ENCODE data around the gene GSTO1. TPM values are rescaled to one million over a fixed set of nuclear protein-coding genes. Genes with fewer than 3 reads are reported as not detected.

Gene GSTO1
- polyA plus RNA-seq, 3 donors: 131 to 581 (median 495) TPM

- H3K9ac ChIP-seq (ENCODE audit: insufficient read depth, low read length, poor library complexity, severe bottlenecking): no peak overlapping the region
- intact Hi-C loops (cut with micrococcal nuclease): loop anchor here (10.0 kb wide), 2 partner anchors 119 to 321 kb away; partner anchors contain the start of genes CFAP58 (in 1 of the 2) and STN1 (in 1 of the 2)
- peaks cover 0 to 8% of the 10 kb centered on the region in 2 donors for H3K9me3 ChIP-seq (replicated peaks in 1 of 2; ENCODE audit: control insufficient read depth in 1 of 2, insufficient read depth in 1 of 2, low read length in 2 of 2)
- Mint-ChIP-seq H3K9me3 (peaks cover 0 to 8% (median 3%) of the 10 kb centered on the region in 7 donors), H3K36me3 (no peaks in the 10 kb centered on the region), H3K27ac (no peak overlapping the region), H3K4me1 (peaks cover 18% of the 10 kb centered on the region), H3K4me3 (no peak overlapping the region), H3K27me3 (ENCODE audit: low read depth in 3 of 3) (peaks cover 8 to 17% (median 14%) of the 10 kb centered on the region in 3 donors)
- H3K27me3 ChIP-seq (ENCODE audit: control insufficient read depth in 2 of 2, insufficient read depth in 2 of 2, low read length in 2 of 2): peaks cover 8 to 11% of the 10 kb centered on the region in 2 donors
- no peak for DNase-seq
- no peak overlapping the region for H3K4me2 ChIP-seq (replicated peaks; ENCODE audit: extremely low read depth, low read length, poor library complexity, severe bottlenecking)
- H3K4me1 ChIP-seq (ENCODE audit: control insufficient read depth in 1 of 2, insufficient read depth in 2 of 2, low read length in 2 of 2): peaks cover 16% of the 10 kb centered on the region in 2 donors
- H4K20me1 ChIP-seq (ENCODE audit: insufficient read depth, low read length): no peaks in the 10 kb centered on the region
- no peak overlapping the region for H3K4me3 ChIP-seq (replicated peaks in 1 of 3; ENCODE audit: low read depth in 2 of 3, low read length in 3 of 3)
- no peaks in the 10 kb centered on the region for H3K79me2 ChIP-seq (ENCODE audit: insufficient read depth, low read length)
- no peaks in the 10 kb centered on the region for H3K36me3 ChIP-seq (replicated peaks in 1 of 2; ENCODE audit: control insufficient read depth in 1 of 2, insufficient read depth in 2 of 2, low read length in 2 of 2)
- no peak overlapping the region for H3K27ac ChIP-seq (ENCODE audit: low read depth in 1 of 2, low read length in 2 of 2)
- TF ChIP-seq CTCF (IDR thresholded peaks at IDR 0.05): no peak
- H2AFZ ChIP-seq (ENCODE audit: insufficient read depth, low read depth, low read length, poor library complexity, severe bottlenecking): no peak overlapping the region
- no CpG with 5 or more reads among the region's 3 CpGs for WGBS (ENCODE audit: insufficient coverage)
Observed at GRCh38 chr10:104235801-104236200, 18.9 kb upstream of the GSTO1 start.

- H3K27me3 ChIP-seq (ENCODE audit: control insufficient read depth in 2 of 2, insufficient read depth in 2 of 2, low read length in 2 of 2): no peaks in the 10 kb centered on the region
- no peak for TF ChIP-seq CTCF (IDR thresholded peaks at IDR 0.05)
- H3K36me3 Mint-ChIP-seq: peaks cover 0 to 3% of the 10 kb centered on the region in 2 donors
- H3K27ac Mint-ChIP-seq: peak overlapping the region in 3 of 7 donors; percentile 9 to 68 (median 19)
- intact Hi-C loops (cut with micrococcal nuclease): no loop called here
- no peaks in the 10 kb centered on the region for H4K20me1 ChIP-seq (ENCODE audit: insufficient read depth, low read length)
- H3K27me3 Mint-ChIP-seq (ENCODE audit: low read depth in 3 of 3): no peaks in the 10 kb centered on the region
- 14% methylated on average over 1 of the region's 2 CpGs for WGBS (ENCODE audit: insufficient coverage)
- peaks cover 4 to 5% of the 10 kb centered on the region in 2 donors for H3K4me1 ChIP-seq (ENCODE audit: control insufficient read depth in 1 of 2, insufficient read depth in 2 of 2, low read length in 2 of 2)
- H3K4me1 Mint-ChIP-seq: peaks cover 14% of the 10 kb centered on the region
- no peaks in the 10 kb centered on the region for H3K36me3 ChIP-seq (replicated peaks in 1 of 2; ENCODE audit: control insufficient read depth in 1 of 2, insufficient read depth in 2 of 2, low read length in 2 of 2)
- DNase-seq: no peak
- no peak overlapping the region for H3K9ac ChIP-seq (ENCODE audit: insufficient read depth, low read length, poor library complexity, severe bottlenecking)
- peaks cover 0 to 4% (median 0%) of the 10 kb centered on the region in 7 donors for H3K9me3 Mint-ChIP-seq
- H3K9me3 ChIP-seq (replicated peaks in 1 of 2; ENCODE audit: control insufficient read depth in 1 of 2, insufficient read depth in 1 of 2, low read length in 2 of 2): peaks cover 0 to 4% of the 10 kb centered on the region in 2 donors
- no peaks in the 10 kb centered on the region for H3K79me2 ChIP-seq (ENCODE audit: insufficient read depth, low read length)
- H3K4me3 ChIP-seq (replicated peaks in 1 of 3; ENCODE audit: low read depth in 2 of 3, low read length in 3 of 3): no peak overlapping the region
- H3K27ac ChIP-seq (ENCODE audit: low read depth in 1 of 2, low read length in 2 of 2): no peak overlapping the region
- no peak overlapping the region for H3K4me2 ChIP-seq (replicated peaks; ENCODE audit: extremely low read depth, low read length, poor library complexity, severe bottlenecking)
- no peak overlapping the region for H3K4me3 Mint-ChIP-seq
- H2AFZ ChIP-seq (ENCODE audit: insufficient read depth, low read depth, low read length, poor library complexity, severe bottlenecking): no peak overlapping the region
Observed at GRCh38 chr10:104240078-104240477, 14.6 kb upstream of the GSTO1 start.
